GM23338 (cell line): ENCODE data around the gene CNTN3. TPM values are rescaled to one million over a fixed set of nuclear protein-coding genes. Genes with fewer than 3 reads are reported as not detected.

Experiments
- ATAC-seq: fragments of 200-7000 bp; cut with Tn5 transposase; 3 replicates; pipeline ENCODE4 v1.9.1; 2020
- DNase-seq: peaks from one replicate; pipeline ENCODE4 v3.0.0-alpha.2; 2015; ENCODE audit warnings: low spot score
- H2AFZ ChIP-seq: fragments of 200-600 bp; sonication (generic); 2 replicates; pipeline ENCODE4 v1.8.0; 2016; ENCODE audit warnings: antibody characterized with exemption, mild to moderate bottlenecking, moderate library complexity
- H3F3A ChIP-seq: fragments of 200-600 bp; sonication (generic); replicated peaks from 2 replicates; pipeline ENCODE4 v1.8.0; 2017; ENCODE audit warnings: antibody characterized with exemption, mixed run types, low read depth
- H3K27ac ChIP-seq: fragments of 200-600 bp; sonication (generic); 2 replicates; pipeline ENCODE4 v1.6.1; 2016; ENCODE audit warnings: low read depth
- H3K27me3 ChIP-seq: fragments of 200-600 bp; sonication (generic); 2 replicates; pipeline ENCODE4 v1.8.0; 2016; ENCODE audit warnings: mild to moderate bottlenecking, mixed run types, moderate library complexity; ENCODE audit not compliant: insufficient read depth
- H3K36me3 ChIP-seq: fragments of 200-600 bp; sonication (generic); 2 replicates; pipeline ENCODE4 v1.8.0; 2016; ENCODE audit warnings: mild to moderate bottlenecking; ENCODE audit not compliant: insufficient read depth
- H3K4me1 ChIP-seq: fragments of 200-600 bp; sonication (generic); 2 replicates; pipeline ENCODE4 v1.8.0; 2016; ENCODE audit warnings: mild to moderate bottlenecking, moderate library complexity; ENCODE audit not compliant: insufficient read depth
- H3K4me2 ChIP-seq: fragments of 200-600 bp; sonication (generic); 2 replicates; pipeline ENCODE4 v1.7.1; 2017; ENCODE audit warnings: mixed run types
- H3K4me3 ChIP-seq: fragments of 200-600 bp; sonication (generic); 2 replicates; pipeline ENCODE4 v1.6.1; 2016; ENCODE audit warnings: mixed run types
- H3K79me2 ChIP-seq: fragments of 200-600 bp; sonication (generic); replicated peaks from 2 replicates; pipeline ENCODE4 v1.8.0; 2017; ENCODE audit warnings: mild to moderate bottlenecking; ENCODE audit not compliant: insufficient read depth
- H3K9me2 ChIP-seq: fragments of 200-600 bp; sonication (generic); 2 replicates; pipeline ENCODE4 v1.8.0; 2017; ENCODE audit not compliant: insufficient read depth
- H4K20me1 ChIP-seq: fragments of 200-600 bp; sonication (generic); replicated peaks from 2 replicates; pipeline ENCODE4 v1.8.0; 2017; ENCODE audit warnings: mild to moderate bottlenecking; ENCODE audit not compliant: insufficient read depth
- H3K27ac Mint-ChIP-seq: 2 replicates; pipeline ENCODE4 v1.8.0; 2020; ENCODE audit warnings: inconsistent platforms, mild to moderate bottlenecking, moderate library complexity, mixed read lengths
- H3K27me3 Mint-ChIP-seq: 3 replicates; pipeline ENCODE4 v1.8.0; 2022; ENCODE audit warnings: low read depth, mild to moderate bottlenecking, moderate library complexity, mixed read lengths, inconsistent platforms; ENCODE audit not compliant: insufficient read depth, poor library complexity
- H3K36me3 Mint-ChIP-seq: 3 replicates; pipeline ENCODE4 v1.8.0; 2021; ENCODE audit warnings: low read depth, mild to moderate bottlenecking, inconsistent platforms, moderate library complexity, mixed read lengths
- H3K4me1 Mint-ChIP-seq: 3 replicates; pipeline ENCODE4 v1.8.0; 2020; ENCODE audit warnings: mild to moderate bottlenecking, inconsistent platforms, mixed read lengths
- H3K4me3 Mint-ChIP-seq: 3 replicates; pipeline ENCODE4 v1.8.0; 2021; ENCODE audit warnings: moderate library complexity, mild to moderate bottlenecking, inconsistent platforms, mixed read lengths
- H3K9me3 Mint-ChIP-seq: 3 replicates; pipeline ENCODE4 v1.8.0; 2020; ENCODE audit warnings: moderate library complexity, mild to moderate bottlenecking, inconsistent platforms, mixed read lengths
- EZH2 ChIP-seq: fragments of 200-600 bp; sonication (generic); IDR thresholded peaks from one replicate; pipeline ENCODE4 v1.8.0; 2017; ENCODE audit warnings: antibody characterized with exemption, mild to moderate bottlenecking, low read depth; ENCODE audit not compliant: unreplicated experiment
- NANOG ChIP-seq: IDR thresholded peaks from 2 replicates; pipeline ENCODE4 v1.6.1; 2016; ENCODE audit warnings: antibody characterized with exemption, borderline replicate concordance
- REST ChIP-seq: IDR thresholded peaks from one replicate; pipeline ENCODE4 v1.6.1; 2018; ENCODE audit warnings: antibody characterized with exemption; ENCODE audit not compliant: unreplicated experiment
- STAT1 ChIP-seq: IDR thresholded peaks from one replicate; pipeline ENCODE4 v1.6.1; 2016; ENCODE audit warnings: antibody characterized with exemption; ENCODE audit not compliant: unreplicated experiment
- ZNF331 ChIP-seq: fragments of 250-450 bp; sonication (Bioruptor Pico); IDR thresholded peaks from 2 replicates; pipeline ENCODE4 v1.5.0; 2020; ENCODE audit warnings: low read depth, mild to moderate bottlenecking, moderate library complexity
- polyA plus RNA-seq: library from polyadenylated mRNA; unstranded; fragments of >200 nt; fragmentation: Nextera tagmentation; extraction: Ambion mirVana; gene quantifications from 2 replicates; pipeline ENCODE4 v1.2.1, GENCODE V29; 2016
- total RNA-seq: library from RNA; depleted of rRNA; stranded (reverse); fragments of >200 nt; shearing (Covaris generic); gene quantifications from 2 replicates; pipeline ENCODE4 v1.2.3, GENCODE V29; 2014

Gene CNTN3
- total and polyA plus RNA-seq, 2 experiments from 2014 or later = 0.05 to 0.24 TPM

GRCh38 chr3:74592359-74592758 lies 22.1 kb downstream of the CNTN3 start (continued):
- TF ChIP-seq NANOG (no peak), STAT1 (no peak), EZH2 (no peak), REST (no peak)

- no peaks in the 10 kb centered on the region for H3K27me3 ChIP-seq
- ATAC-seq = no peak
- H3K79me2 ChIP-seq = no peaks in the 10 kb centered on the region
- Mint-ChIP-seq H3K4me1 (no peaks in the 10 kb centered on the region), H3K27ac (peak overlapping the region; percentile 50), H3K4me3 (no peak overlapping the region), H3K36me3 (no peaks in the 10 kb centered on the region), H3K27me3 (no peaks in the 10 kb centered on the region), H3K9me3 (no peaks in the 10 kb centered on the region)
- H3F3A ChIP-seq = no peaks in the 10 kb centered on the region
- H3K4me1 ChIP-seq = no peaks in the 10 kb centered on the region
- no peaks in the 10 kb centered on the region for H4K20me1 ChIP-seq
- peaks cover 2% of the 10 kb centered on the region; the same call in 1 of the 2 replicates for H3K9me2 ChIP-seq
- no peaks in the 10 kb centered on the region for H3K36me3 ChIP-seq
- H3K27ac ChIP-seq = no peak overlapping the region
- DNase-seq = no peak
- no peak overlapping the region for H3K4me3 ChIP-seq
- peak overlapping the region; percentile 83; the same call in 1 of the 2 replicates for H2AFZ ChIP-seq
- H3K4me2 ChIP-seq = no peak overlapping the region
- TF ChIP-seq EZH2 = no peak
Observed at GRCh38 chr3:74591946-74592345, 22.5 kb downstream of the CNTN3 start.

GRCh38 chr3:74591342-74591741 lies 23.1 kb downstream of the CNTN3 start:
- H2AFZ ChIP-seq = no peak overlapping the region
- Mint-ChIP-seq H3K27me3 (no peaks in the 10 kb centered on the region), H3K27ac (no peak overlapping the region), H3K36me3 (no peaks in the 10 kb centered on the region), H3K9me3 (no peaks in the 10 kb centered on the region), H3K4me3 (no peak overlapping the region), H3K4me1 (no peaks in the 10 kb centered on the region)
- no peaks in the 10 kb centered on the region for H3F3A ChIP-seq
- peaks cover 2% of the 10 kb centered on the region; the same call in 1 of the 2 replicates for H3K9me2 ChIP-seq
- no peak overlapping the region for H3K4me2 ChIP-seq
- TF ChIP-seq ZNF331 (CRISPR knock-in tag) = no peak
- no peak overlapping the region for H3K27ac ChIP-seq
- H3K36me3 ChIP-seq = no peaks in the 10 kb centered on the region
- no peak for DNase-seq
- H3K27me3 ChIP-seq = no peaks in the 10 kb centered on the region
- H3K79me2 ChIP-seq = no peaks in the 10 kb centered on the region
- no peaks in the 10 kb centered on the region for H3K4me1 ChIP-seq
- ATAC-seq = no peak
- no peak overlapping the region for H3K4me3 ChIP-seq
- no peaks in the 10 kb centered on the region for H4K20me1 ChIP-seq
